Ishikawa (cell line): ENCODE measurements around the gene SALL3.

ENCODE experiments used
- CEBPB ChIP-seq: IDR thresholded peaks from 2 replicates; pipeline ENCODE4 v1.6.1; 2012
- CREB1 ChIP-seq: IDR thresholded peaks from 2 replicates; pipeline ENCODE4 v1.6.1; 2012; ENCODE audit warnings: low read depth
- EGR1 ChIP-seq: IDR thresholded peaks from 2 replicates; pipeline ENCODE4 v1.6.1; 2012
- EP300 ChIP-seq: IDR thresholded peaks from 2 replicates; pipeline ENCODE4 v1.6.1; 2012; ENCODE audit warnings: borderline replicate concordance
- FOXM1 ChIP-seq: IDR thresholded peaks from 2 replicates; pipeline ENCODE4 v1.6.1; 2012; ENCODE audit warnings: low read depth, borderline replicate concordance
- NFIC ChIP-seq: IDR thresholded peaks from 2 replicates; pipeline ENCODE4 v1.6.1; 2012
- RAD21 ChIP-seq: IDR thresholded peaks from 2 replicates; pipeline ENCODE4 v1.6.1; 2012; ENCODE audit warnings: low read depth
- TAF1 ChIP-seq: IDR thresholded peaks from 2 replicates; pipeline ENCODE4 v1.6.1; 2012; ENCODE audit warnings: low read depth, mild to moderate bottlenecking
- TCF12 ChIP-seq: IDR thresholded peaks from 2 replicates; pipeline ENCODE4 v1.6.1; 2012; ENCODE audit warnings: low read depth
- TEAD4 ChIP-seq: IDR thresholded peaks from 2 replicates; pipeline ENCODE4 v1.6.1; 2012
- YY1 ChIP-seq: IDR thresholded peaks from 2 replicates; pipeline ENCODE4 v1.6.1; 2012; ENCODE audit warnings: low read depth
- ZBTB7A ChIP-seq: IDR thresholded peaks from 2 replicates; pipeline ENCODE4 v1.6.1; 2012; ENCODE audit warnings: low read depth
- TF ChIP-seq, protein P1 (sequence below): IDR thresholded peaks from 2 replicates; pipeline ENCODE4 v1.6.1; 2012
- TF ChIP-seq, protein P2 (sequence below): IDR thresholded peaks from 2 replicates; pipeline ENCODE4 v1.6.1; 2012; ENCODE audit warnings: low read depth, mild to moderate bottlenecking
- TF ChIP-seq, protein P3 (sequence below): IDR thresholded peaks from 2 replicates; pipeline ENCODE4 v1.6.1; 2012

Gene SALL3

DNA sequence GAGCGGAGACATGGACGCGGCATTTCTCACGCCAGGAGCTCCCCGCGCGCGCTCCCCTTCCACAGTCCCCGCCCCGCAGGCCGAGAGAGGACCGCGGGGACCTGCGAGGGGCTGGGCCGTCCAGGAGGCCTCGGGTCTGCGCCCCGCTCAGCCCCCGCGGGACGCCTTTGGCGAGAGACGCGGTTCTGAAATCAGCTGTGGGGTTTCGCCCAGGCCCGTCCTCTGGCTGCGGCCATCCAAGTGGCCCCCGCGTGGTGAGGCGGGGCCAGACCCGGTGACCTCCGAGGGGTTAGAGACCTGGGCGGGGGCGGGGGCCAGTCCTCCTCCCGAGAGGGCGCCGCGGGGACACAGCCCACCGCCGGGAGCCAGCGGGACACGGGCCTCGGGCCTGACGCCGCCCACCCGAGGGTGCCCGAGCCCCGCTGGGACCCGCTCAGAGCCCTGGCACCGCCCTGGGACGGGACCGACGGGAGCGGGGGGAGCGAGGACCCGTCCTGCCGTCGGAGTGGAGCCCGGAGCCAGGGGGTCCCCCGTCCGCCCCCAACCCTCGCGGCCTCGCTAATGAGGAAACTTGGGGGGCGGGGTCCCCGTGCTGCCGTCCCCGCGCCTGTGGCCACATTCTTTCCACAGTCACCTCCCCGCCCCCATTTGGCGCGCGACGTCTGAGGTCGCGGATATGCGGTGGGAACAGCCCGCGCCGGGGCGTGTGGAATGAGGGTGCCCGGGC lies 6.1 kb upstream of the SALL3 start:
- TF ChIP-seq YY1 = no peak
- no peak for TF ChIP-seq NFIC
- TF ChIP-seq, protein P1, sequence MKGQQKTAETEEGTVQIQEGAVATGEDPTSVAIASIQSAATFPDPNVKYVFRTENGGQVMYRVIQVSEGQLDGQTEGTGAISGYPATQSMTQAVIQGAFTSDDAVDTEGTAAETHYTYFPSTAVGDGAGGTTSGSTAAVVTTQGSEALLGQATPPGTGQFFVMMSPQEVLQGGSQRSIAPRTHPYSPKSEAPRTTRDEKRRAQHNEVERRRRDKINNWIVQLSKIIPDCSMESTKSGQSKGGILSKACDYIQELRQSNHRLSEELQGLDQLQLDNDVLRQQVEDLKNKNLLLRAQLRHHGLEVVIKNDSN = no peak
- TF ChIP-seq TCF12 = no peak
- TF ChIP-seq, protein P2, sequence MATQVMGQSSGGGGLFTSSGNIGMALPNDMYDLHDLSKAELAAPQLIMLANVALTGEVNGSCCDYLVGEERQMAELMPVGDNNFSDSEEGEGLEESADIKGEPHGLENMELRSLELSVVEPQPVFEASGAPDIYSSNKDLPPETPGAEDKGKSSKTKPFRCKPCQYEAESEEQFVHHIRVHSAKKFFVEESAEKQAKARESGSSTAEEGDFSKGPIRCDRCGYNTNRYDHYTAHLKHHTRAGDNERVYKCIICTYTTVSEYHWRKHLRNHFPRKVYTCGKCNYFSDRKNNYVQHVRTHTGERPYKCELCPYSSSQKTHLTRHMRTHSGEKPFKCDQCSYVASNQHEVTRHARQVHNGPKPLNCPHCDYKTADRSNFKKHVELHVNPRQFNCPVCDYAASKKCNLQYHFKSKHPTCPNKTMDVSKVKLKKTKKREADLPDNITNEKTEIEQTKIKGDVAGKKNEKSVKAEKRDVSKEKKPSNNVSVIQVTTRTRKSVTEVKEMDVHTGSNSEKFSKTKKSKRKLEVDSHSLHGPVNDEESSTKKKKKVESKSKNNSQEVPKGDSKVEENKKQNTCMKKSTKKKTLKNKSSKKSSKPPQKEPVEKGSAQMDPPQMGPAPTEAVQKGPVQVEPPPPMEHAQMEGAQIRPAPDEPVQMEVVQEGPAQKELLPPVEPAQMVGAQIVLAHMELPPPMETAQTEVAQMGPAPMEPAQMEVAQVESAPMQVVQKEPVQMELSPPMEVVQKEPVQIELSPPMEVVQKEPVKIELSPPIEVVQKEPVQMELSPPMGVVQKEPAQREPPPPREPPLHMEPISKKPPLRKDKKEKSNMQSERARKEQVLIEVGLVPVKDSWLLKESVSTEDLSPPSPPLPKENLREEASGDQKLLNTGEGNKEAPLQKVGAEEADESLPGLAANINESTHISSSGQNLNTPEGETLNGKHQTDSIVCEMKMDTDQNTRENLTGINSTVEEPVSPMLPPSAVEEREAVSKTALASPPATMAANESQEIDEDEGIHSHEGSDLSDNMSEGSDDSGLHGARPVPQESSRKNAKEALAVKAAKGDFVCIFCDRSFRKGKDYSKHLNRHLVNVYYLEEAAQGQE = no peak
- TF ChIP-seq TAF1 = no peak
- TF ChIP-seq TEAD4 = no peak
- no peak for TF ChIP-seq FOXM1
- no peak for TF ChIP-seq ZBTB7A
- TF ChIP-seq, protein P3, sequence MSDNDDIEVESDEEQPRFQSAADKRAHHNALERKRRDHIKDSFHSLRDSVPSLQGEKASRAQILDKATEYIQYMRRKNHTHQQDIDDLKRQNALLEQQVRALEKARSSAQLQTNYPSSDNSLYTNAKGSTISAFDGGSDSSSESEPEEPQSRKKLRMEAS = no peak
- TF ChIP-seq EP300 = no peak
- TF ChIP-seq CEBPB = no peak
- TF ChIP-seq RAD21 = no peak
- TF ChIP-seq EGR1 = no peak
- no peak for TF ChIP-seq CREB1

DNA sequence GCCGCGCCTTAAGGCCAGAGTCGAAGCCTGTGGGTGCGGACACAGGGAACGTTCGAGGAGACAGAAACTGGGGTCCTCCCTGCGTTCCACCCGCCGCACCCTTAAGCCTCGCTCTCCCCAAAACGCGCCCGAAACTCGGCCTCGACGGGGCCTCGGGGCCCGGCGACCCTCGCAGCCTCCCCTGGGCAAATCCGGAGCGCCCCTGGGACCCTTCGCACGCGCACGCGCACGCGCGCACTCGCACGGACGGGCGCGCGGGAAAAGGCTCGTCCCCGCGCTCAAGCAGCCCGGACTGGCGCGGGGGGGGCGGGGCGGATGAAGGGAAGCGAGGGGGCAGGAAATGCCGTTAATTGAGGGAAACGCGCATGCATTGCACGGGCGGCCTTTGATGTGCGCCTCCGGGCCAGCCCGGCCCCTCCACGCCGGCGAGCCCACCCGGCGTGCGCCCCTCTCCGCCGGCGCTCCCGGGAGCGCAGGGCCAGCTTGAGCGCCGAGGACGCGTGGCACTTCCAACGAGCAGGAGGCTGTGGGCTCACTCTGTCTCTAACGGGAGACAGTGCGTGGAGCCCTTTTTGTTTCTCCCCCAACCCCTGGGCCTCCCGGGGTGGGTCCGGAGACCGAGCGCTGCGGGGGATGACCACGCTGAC lies 5.4 kb upstream of the SALL3 start:
- no peak for TF ChIP-seq EP300
- TF ChIP-seq NFIC = no peak
- no peak for TF ChIP-seq CEBPB
- no peak for TF ChIP-seq YY1
- TF ChIP-seq CREB1 = no peak
- no peak for TF ChIP-seq ZBTB7A
- TF ChIP-seq, protein P1 = no peak
- no peak for TF ChIP-seq RAD21
- TF ChIP-seq, protein P3 = no peak
- TF ChIP-seq TCF12 = no peak
- TF ChIP-seq EGR1 = no peak
- TF ChIP-seq FOXM1 = no peak
- TF ChIP-seq, protein P2 = no peak
- no peak for TF ChIP-seq TAF1
- no peak for TF ChIP-seq TEAD4

DNA sequence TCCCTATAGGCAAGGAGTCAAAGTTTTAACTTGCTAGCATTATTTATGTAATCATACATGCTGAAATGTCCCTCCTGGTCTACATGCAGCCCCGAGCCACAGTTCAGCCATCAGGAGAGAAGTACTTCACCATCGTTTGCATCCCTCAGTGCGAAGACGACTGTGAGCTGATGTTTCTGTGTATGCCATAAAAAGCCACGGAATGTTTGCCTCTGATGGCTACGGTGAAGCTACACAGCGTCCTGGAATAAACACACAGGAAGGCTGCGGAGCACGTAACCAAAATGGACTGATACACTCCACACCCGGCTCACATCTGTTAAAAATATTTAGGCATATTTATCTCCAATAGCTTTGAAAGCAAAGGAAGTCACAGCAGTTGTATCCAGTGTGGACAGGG lies 4.3 kb upstream of the SALL3 start:
- TF ChIP-seq CREB1 = no peak
- TF ChIP-seq YY1 = no peak
- no peak for TF ChIP-seq TCF12
- no peak for TF ChIP-seq TAF1
- no peak for TF ChIP-seq FOXM1
- no peak for TF ChIP-seq EGR1
- no peak for TF ChIP-seq NFIC
- TF ChIP-seq, protein P2 = no peak
- TF ChIP-seq TEAD4 = no peak
- TF ChIP-seq, protein P3 = no peak
- no peak for TF ChIP-seq EP300
- TF ChIP-seq CEBPB = no peak
- TF ChIP-seq RAD21 = no peak
- TF ChIP-seq ZBTB7A = no peak
- TF ChIP-seq, protein P1 = no peak
